AG10803 (cell line): ENCODE results near the gene PLD4.

Experiments used
- DNase-seq: peaks from one replicate; pipeline ENCODE4 v3.0.0; 2010; ENCODE audit warnings: low read depth
- H3K4me3 ChIP-seq: 2 replicates; pipeline ENCODE4 v1.5.1; 2011; ENCODE audit warnings: mild to moderate bottlenecking, low read length, control low read depth
- CTCF ChIP-seq: conservative IDR thresholded peaks from 2 replicates; pipeline ENCODE4 v1.5.1; 2011; ENCODE audit warnings: mild to moderate bottlenecking, low read length, control low read depth, inconsistent platforms

Gene PLD4

GRCh38 chr14:104982548-104983230 lies 58.0 kb downstream of the PLD4 start:
- no peak for DNase-seq
- H3K4me3 ChIP-seq, result no peak overlapping the region
- no peak for TF ChIP-seq CTCF
